Stimulated activated CD8-positive, alpha-beta memory T cell treated with anti-CD3 and anti-CD28 coated beads, Interleukin-4, amount 100 ng/mL, for 48 hours (primary cell): ENCODE data around the gene YTHDF1.

Experiments used
- DNase-seq: peaks from one replicate; pipeline ENCODE4 v3.0.0-alpha.2; 2020

YTHDF1 gene

GRCh38 chr20:63206878-63207277 is 9.1 kb downstream of the YTHDF1 start:
- no peak for DNase-seq

DNA sequence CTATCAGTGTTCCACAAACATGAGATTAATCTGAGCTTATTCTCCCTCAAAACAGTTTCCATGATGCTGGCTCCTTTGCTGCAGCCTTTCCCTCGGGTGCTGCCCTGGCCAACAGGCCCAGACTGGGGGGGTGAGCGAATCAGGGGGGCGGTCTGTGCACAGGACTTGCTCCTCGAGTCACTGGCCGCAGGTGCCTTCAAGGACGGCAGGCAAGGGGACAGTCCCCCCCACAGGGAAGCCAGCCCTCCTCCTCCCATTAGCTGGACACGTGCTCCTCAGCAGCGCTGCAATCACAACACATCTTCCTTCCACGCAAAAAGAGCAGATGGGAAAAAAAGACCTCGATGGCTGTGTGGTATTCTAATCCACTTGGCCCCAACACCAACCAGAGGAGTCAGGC is 10.0 kb downstream of the YTHDF1 start:
- DNase-seq = no peak

DNA sequence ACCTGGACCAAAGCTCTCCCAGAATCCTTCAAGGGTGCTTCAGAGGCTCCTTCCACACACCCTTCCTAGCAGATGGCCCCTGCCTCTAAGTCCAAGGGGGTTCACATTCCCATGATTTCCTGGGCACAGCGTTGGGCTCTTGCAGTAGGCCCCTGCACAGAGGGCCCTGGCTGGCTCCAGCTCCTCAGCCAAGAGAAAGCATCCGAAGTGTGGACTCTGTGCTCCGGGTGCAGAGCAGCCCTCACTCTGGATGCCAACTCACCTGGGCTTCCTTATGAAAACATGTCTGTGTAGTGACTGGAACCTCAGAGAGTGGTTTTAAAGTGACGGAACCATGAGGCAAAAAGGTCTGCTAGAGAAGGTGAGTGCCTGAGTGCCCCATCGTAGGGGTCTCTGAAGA is 11.6 kb downstream of the YTHDF1 start:
- no peak for DNase-seq

- DNase-seq = no peak
Measured at GRCh38 chr20:63202811-63203526, 13.0 kb downstream of the YTHDF1 start.

DNA sequence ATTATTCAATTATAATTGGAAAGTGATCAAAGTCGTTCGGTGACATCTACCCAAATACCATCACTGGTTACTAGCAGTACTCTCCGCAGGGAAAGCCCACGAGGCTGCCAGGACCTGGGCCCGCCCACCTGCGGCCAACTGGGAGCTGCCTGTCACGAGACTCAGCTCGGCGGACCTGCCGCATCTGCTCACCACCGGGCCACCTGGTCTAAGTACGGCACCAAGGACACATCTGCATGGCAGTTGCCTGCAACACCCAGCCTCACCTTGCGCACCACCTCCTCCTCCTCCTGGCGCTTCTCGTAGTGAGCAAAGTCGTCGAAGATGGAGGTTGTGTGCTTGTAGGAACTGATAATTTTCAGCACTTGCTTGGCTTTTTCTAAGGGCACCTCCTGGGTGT is 13.9 kb downstream of the YTHDF1 start:
- DNase-seq = no peak

DNA sequence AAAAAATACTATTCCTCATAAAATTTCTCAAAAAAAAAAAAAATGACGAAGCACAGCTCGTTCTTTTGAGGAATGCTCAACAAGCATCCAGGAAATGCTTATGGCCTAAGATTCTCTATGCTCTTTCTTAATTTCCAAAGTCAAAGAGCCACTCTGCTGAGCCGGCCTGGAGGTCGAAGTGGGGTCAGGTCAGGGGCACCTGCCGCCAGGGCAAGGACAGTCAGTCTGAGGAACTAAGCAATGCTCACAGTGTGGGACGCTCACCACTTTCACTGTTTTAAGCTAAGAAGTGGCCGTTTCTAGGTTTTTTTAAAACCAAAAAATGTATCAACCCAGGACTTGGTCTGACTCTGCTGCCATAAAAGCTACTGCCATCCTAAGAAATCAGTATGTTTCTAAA is 17.3 kb downstream of the YTHDF1 start:
- no peak for DNase-seq

DNA sequence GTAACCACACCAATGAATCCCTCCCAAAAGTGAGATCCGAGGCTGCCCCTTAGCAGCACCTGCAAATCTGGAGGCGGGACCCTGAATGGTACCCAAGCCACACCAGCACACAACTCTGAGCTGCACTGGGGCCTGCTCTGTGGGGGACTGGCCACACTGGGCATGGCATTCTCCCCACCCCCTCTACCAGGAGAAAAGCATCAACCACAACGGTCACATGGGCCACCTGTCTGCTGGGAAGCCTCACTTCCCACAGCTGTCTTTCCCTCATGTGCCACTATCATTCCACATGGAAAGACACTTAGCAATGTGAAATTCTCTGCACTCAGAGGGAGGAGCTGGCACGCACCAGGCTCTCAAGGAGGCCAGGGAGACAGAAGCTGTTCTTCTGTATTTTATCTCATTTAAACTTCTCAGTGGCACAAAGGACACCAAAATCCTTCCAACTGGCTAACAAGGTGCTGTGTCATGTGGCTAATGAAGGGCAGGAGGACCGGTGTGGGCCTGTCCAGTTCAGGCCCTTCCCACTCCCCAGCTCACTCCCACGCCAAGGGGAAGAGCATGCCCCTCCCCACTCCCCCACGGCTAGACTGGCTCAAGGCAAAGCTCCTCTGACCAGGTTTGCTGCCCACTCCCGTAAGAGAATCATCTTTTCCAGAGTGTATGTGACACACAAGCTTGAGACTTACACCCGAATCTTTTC is 19.0 kb downstream of the YTHDF1 start:
- no peak for DNase-seq

- no peak for DNase-seq
Measured at GRCh38 chr20:63194797-63195173, 21.1 kb downstream of the YTHDF1 start.

GRCh38 chr20:63194007-63194796 is 21.7 kb downstream of the YTHDF1 start:
- DNase-seq = no peak

- DNase-seq = no peak
Measured at GRCh38 chr20:63192721-63193120, 23.2 kb downstream of the YTHDF1 start.

- DNase-seq = no peak
Measured at GRCh38 chr20:63191400-63191799, 24.5 kb downstream of the YTHDF1 start.

DNA sequence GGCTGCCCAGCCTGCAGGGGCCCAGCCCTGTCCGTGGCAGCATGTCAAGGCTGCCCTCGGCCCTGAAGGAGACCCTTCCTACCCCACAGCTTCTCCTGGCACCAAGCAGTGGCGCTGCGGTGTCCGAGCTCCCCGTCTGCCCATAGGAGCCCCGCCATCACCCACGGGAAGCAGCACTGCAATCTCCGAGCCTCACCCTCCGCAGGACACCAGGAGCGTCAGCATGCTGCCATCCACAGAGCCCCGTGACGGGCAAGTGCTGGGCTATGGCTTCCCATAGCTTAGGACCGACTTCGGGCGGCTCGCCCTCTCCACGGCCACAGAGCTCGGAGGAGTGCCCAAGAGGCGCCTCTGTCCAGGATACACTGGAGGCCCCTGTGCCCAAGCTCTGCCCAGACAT is 25.1 kb downstream of the YTHDF1 start:
- no peak for DNase-seq

DNA sequence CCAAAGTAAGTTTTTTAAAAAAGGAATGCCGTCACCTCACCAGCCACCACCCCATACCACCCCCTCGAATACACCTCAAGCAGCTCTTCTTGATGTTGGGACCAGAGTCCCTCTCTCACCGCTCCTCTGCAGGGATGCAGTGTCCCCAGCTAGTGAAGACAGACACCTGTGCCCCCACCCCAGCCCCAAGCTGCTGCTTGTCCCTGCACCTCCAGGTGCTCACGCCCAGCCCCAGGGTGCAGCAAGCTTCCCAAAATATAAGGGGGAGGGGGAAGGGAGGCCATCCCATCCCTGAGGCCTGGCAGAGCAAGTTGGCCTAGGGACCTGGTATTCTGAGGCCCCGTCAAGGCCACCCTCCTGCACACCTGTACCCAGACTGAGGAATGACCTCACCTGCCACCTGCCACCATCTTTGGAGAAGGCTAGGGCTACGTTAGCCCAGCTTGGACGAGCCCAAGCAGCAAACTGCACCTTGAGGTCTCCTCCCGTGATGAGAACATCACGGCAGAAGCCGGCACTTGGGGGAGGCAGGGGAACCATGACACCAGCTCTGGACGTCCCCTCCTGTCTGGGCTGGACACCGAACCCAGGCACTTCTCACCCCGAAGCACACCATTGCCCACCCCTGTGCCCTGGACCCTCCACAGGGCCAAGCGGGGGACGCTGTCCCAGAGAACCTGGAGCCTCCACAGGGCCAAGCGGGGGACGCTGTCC is 25.9 kb downstream of the YTHDF1 start:
- no peak for DNase-seq

DNA sequence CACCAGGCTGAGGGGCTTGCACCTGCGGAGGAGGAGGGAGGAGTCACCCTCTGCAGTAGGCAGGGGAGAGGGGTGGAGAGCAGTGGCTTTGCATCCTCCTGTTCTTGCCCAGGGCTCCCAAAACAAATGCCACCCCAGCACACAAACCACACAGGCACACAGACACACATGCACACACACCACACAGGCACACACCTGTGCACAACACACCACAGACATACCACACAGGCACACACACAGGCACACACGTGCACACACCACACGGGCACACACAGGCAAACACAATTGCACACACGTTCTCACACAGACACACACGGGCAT is 26.6 kb downstream of the YTHDF1 start:
- no peak for DNase-seq

GRCh38 chr20:63188641-63189321 is 27.1 kb downstream of the YTHDF1 start:
- no peak for DNase-seq

GRCh38 chr20:63188159-63188442 is 27.8 kb downstream of the YTHDF1 start:
- DNase-seq = no peak

DNA sequence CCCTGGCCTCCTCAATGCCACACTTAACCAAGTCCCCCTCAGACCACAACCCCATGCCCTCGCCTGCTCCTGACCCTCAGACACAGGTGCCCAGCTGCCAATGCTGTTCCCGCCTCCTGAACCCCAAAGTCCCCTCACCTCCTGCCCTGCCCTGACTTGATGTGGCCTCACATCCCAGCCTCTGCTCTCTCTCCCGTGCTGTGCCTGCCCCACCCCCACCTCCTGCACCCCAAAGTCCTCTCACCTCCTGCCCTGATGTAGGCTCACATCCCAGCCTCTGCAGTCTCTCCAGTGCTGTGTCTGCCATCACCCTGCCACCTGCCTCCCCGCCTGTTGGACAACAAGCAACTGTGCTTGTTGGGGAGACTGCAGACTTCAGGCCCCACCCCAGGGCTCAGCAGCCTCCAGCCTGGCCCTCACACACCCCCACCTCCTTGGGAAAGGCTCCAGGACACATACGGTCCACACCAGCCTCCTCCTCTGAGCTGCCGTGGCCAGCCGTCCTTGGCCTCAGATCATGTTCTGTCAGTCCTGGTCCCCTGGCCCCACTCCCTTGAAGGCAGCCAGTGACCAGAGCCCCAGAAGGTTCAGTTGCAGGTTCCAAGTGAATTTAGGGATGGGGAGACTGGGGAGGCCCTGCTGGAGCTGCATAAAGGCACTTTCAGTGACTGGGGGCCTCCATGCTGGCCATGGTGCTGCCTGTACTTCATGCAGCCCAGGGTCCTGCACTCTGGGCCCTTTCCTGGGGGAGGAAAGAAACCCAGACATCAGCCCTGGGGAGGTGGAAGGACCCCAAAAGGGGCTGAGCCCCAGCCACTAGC is 28.4 kb downstream of the YTHDF1 start:
- no peak for DNase-seq

GRCh38 chr20:63186528-63187316 is 29.2 kb downstream of the YTHDF1 start:
- DNase-seq = no peak

- no peak for DNase-seq
Measured at GRCh38 chr20:63186084-63186483, 29.8 kb downstream of the YTHDF1 start.

- DNase-seq = no peak
Measured at GRCh38 chr20:63185215-63185796, 30.6 kb downstream of the YTHDF1 start.
